ENCODE results near the gene ANKRD39.

The ANKRD39 gene

DNA sequence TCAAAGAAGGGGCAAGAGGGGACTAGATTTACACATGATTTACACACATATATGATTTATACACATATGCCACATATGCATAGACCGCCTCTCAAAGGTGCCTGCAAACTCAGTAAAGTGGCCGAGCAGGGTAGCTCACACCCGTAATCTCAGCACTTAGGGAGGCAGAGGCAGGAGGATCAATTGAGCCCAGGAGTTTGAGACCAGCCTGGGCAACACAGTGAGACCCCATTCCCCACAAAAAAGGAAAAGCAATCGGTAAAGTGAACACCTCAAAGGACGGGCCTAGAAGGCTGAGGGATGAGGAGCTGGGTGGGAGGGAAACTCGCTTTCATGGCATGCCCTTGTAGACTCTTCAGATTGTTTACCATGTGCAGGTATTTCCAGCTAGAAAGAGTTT, 5.1 kb downstream of the ANKRD39 start:
- TF ChIP-seq, protein P1, sequence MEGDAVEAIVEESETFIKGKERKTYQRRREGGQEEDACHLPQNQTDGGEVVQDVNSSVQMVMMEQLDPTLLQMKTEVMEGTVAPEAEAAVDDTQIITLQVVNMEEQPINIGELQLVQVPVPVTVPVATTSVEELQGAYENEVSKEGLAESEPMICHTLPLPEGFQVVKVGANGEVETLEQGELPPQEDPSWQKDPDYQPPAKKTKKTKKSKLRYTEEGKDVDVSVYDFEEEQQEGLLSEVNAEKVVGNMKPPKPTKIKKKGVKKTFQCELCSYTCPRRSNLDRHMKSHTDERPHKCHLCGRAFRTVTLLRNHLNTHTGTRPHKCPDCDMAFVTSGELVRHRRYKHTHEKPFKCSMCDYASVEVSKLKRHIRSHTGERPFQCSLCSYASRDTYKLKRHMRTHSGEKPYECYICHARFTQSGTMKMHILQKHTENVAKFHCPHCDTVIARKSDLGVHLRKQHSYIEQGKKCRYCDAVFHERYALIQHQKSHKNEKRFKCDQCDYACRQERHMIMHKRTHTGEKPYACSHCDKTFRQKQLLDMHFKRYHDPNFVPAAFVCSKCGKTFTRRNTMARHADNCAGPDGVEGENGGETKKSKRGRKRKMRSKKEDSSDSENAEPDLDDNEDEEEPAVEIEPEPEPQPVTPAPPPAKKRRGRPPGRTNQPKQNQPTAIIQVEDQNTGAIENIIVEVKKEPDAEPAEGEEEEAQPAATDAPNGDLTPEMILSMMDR (IDR thresholded peaks at IDR 0.05; ENCODE audit: low read depth, low read length), result no peak
- DNase-seq (ENCODE audit: low read depth, low spot score), result no peak
- no peak overlapping the region for H3K4me3 ChIP-seq (ENCODE audit: low read depth, low read length)
- in situ Hi-C loops (cut with HindIII; ENCODE audit: low sequenced_read_pairs), result no loop called here

DNA sequence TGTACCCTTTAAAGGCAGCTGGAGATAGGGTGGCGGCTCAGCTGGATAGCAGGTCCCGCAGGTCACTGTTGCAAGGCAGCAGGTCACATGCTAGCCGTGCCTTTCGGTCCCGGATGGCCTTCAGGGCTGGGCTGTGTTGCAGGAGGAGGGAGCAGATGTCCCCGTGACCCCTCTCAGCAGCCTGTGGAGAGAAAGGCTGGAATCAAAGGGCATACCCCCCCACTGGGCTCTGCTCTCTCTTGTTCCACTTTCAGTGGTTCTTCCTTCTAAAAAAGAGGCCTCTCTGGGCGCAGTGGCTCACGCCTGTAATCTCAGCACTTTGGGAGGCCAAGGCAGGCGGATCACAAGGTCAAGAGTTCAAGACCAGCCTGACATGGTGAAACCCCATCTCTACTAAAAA, 9.6 kb downstream of the ANKRD39 start:
- no peak for DNase-seq (ENCODE audit: low read depth, low spot score)
- no peak overlapping the region for H3K4me3 ChIP-seq (ENCODE audit: low read depth, low read length)
- TF ChIP-seq, protein P1 (IDR thresholded peaks at IDR 0.05; ENCODE audit: low read depth, low read length), result no peak
- in situ Hi-C loops (cut with HindIII; ENCODE audit: low sequenced_read_pairs), result no loop called here

DNA sequence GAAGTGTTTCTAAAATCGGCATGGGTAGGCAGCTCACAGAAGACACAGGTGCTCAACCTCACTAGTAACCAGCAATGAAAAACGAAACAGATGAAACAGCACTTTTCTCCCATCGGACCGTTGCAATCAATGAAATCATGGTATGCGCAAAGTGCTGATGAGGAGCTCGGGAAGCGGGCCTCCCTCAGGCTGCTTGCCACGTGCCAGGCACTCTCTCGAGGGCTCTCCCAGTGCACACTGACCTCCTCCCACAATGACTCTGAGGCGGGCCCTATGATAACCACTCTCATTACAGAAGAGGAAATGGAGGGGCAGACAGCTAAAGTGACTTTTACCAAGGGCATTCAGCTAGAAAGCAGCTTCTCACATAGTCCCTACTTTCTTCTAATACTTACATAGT, 10.2 kb downstream of the ANKRD39 start:
- no peak for DNase-seq (ENCODE audit: low read depth, low spot score)
- in situ Hi-C loops (cut with HindIII; ENCODE audit: low sequenced_read_pairs), result no loop called here
- TF ChIP-seq, protein P1 (IDR thresholded peaks at IDR 0.05; ENCODE audit: low read depth, low read length), result no peak
- no peak overlapping the region for H3K4me3 ChIP-seq (ENCODE audit: low read depth, low read length)

DNA sequence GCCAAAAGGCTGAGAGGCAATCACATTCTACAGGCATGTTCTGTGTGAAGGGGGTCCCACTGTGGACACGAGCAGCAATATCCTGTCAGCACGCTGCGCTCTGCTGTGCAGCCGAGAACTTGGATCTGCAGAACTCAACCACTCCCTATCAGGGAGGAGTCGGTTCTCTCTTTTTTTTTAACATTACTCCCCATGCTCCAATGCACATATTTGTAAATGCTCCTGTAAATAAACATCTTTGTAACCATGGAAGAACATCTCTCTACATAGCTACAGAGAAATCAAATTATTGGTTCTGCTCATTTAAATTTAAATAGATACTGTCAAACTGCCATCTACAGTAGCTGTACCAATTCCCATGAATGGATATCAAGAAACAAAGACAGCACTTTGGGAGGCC, 11.0 kb downstream of the ANKRD39 start:
- in situ Hi-C loops (cut with HindIII; ENCODE audit: low sequenced_read_pairs), result no loop called here
- TF ChIP-seq, protein P1 (IDR thresholded peaks at IDR 0.05; ENCODE audit: low read depth, low read length), result no peak
- DNase-seq (ENCODE audit: low read depth, low spot score), result no peak
- no peak overlapping the region for H3K4me3 ChIP-seq (ENCODE audit: low read depth, low read length)

DNA sequence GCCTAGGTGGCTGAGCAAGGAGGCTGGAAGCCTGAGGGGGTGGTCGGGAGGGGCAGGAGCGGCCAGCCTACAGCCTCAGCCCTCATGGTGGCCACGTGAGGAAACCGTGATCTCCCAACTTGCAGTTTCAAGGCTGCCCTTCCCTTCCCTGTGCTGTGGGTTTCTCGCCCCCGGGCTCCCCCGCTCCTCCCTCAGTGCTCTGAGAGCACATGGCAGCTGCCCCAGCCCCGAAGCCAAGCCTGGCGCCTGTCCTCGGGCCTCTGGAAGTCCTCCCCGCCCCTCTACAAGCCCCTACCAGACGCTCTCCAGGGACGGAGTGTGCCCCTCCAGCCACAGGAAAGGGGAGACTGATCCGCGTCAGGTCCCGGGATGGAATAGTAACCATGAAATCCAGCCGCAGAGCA, 13.4 kb downstream of the ANKRD39 start:
- in situ Hi-C loops (cut with HindIII; ENCODE audit: low sequenced_read_pairs), result no loop called here
- H3K4me3 ChIP-seq (ENCODE audit: low read depth, low read length), result no peak overlapping the region
- TF ChIP-seq, protein P1 (IDR thresholded peaks at IDR 0.05; ENCODE audit: low read depth, low read length), result no peak
- no peak for DNase-seq (ENCODE audit: low read depth, low spot score)

DNA sequence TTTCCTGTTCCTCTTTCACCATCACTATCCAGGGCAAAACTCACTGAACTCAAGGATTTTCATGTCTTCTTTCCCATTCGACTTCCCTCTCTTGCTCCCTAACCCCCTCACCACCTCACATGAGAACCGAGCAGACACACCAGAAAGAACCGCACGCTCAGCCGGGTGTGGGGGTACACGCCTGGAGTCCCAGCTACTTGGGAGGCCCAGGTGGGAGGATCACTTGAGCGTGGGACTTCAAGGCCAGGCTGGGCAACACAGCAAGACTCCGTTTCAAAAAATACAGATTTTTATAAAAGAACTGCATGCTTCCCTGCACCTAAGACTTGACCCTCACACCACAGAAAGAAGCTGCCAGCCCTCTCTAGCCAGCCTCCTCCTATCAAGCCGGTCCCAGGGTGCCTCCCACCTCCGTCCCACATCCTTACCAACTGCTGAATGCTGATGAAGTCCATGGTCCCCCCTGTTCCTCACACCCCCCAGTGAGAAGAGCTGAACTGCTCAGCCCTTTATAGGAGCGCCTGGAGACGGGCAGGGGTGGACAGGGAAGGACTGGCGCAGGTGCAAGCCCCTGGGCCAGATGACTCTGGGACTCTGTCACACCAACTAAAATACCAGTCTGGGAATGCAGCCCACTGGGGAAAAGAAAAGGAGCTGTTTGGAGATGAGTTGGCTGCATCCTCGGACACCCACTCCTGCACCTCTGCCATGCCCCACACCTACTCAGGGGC, 14.1 kb downstream of the ANKRD39 start, which contains the start of gene ANKRD23:
Gene ANKRD23, minus strand, starts transcription at position 484 of the 731 bp plus-strand sequence. Its CDS starts 29 bp downstream, at position 455.
- H3K4me3 ChIP-seq (ENCODE audit: low read depth, low read length), result no peak within 1 kb of the TSS
- no peak for DNase-seq (ENCODE audit: low read depth, low spot score)
- in situ Hi-C loops (cut with HindIII; ENCODE audit: low sequenced_read_pairs), result no loop called here
- TF ChIP-seq, protein P1 (IDR thresholded peaks at IDR 0.05; ENCODE audit: low read depth, low read length), result no peak

All from astrocyte of the spinal cord (primary cell).